Spleen (tissue), 7 donors: ENCODE measurements around the gene DNAH10.

Source experiments
- POLR2A ChIP-seq, 3 donors: fragments of 450-650 bp; IDR thresholded peaks; one replicate each; pipeline ENCODE4 v1.5.1; 2017; ENCODE audit warnings: antibody characterized with exemption in 3 of 3, mild to moderate bottlenecking in 1 of 3
- POLR2AphosphoS5 ChIP-seq, 3 donors: sonication (generic); formaldehyde crosslinking; IDR thresholded peaks; one replicate each; pipeline ENCODE4 v1.5.1; 2017; ENCODE audit warnings: antibody characterized with exemption in 3 of 3
- TF ChIP-seq, protein P1 (sequence below), 11 experiments: fragments of 200-600 bp in 7 of 11; fragments of 450-650 bp in 4 of 11; sonication (generic) in 4 of 11; IDR thresholded peaks in 8 of 11; conservative IDR thresholded peaks in 3 of 11; 1 replicate in 7 of 11; 2 replicates in 4 of 11; pipeline versions ENCODE4 v1.4.0 to v1.8.0; 2016 to 2021; ENCODE audit warnings: antibody characterized with exemption in 11 of 11, inconsistent platforms in 4 of 11, mild to moderate bottlenecking in 1 of 11
- donor health status: DM: no; HTN: no; CAD: no; lungs with moderate emphysema.
- donor health status: DM: no; HTN: no; CAD: no.
- donor health status: DM: no; HTN: no; CAD: no.

DNA sequence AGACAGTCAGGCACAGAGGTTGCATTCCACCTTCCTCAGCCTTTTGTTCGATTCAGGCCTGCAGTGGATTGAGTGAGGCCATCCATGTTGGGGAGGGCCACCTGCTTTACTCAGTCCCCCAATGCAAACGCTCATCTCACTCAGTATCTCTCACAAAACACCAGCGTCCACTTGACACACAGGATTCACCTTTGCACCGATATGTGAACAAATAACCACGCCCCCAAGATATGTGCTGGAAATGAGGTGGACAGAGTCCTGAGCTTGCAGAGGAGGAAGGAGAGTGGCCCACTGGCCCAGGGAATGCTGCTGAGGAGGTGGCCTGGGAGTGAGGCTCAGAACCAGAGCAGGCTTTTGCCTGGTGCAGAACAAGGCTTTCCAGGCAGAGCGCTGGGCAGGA is 60.7 kb downstream of the DNAH10 start:
- TF ChIP-seq, protein P1, sequence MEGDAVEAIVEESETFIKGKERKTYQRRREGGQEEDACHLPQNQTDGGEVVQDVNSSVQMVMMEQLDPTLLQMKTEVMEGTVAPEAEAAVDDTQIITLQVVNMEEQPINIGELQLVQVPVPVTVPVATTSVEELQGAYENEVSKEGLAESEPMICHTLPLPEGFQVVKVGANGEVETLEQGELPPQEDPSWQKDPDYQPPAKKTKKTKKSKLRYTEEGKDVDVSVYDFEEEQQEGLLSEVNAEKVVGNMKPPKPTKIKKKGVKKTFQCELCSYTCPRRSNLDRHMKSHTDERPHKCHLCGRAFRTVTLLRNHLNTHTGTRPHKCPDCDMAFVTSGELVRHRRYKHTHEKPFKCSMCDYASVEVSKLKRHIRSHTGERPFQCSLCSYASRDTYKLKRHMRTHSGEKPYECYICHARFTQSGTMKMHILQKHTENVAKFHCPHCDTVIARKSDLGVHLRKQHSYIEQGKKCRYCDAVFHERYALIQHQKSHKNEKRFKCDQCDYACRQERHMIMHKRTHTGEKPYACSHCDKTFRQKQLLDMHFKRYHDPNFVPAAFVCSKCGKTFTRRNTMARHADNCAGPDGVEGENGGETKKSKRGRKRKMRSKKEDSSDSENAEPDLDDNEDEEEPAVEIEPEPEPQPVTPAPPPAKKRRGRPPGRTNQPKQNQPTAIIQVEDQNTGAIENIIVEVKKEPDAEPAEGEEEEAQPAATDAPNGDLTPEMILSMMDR (IDR thresholded peaks at IDR 0.05 in 8 of 11, conservative IDR thresholded peaks at IDR 0.05 in 3 of 11) = no peak
- TF ChIP-seq POLR2A (IDR thresholded peaks at IDR 0.05) (no peak), POLR2AphosphoS5 (IDR thresholded peaks at IDR 0.05) (no peak)
